HG02678 (cell line): ENCODE measurements around the gene SNTG2.
A peak's percentile ranks its signal among the peaks of the same experiment; 100 is the strongest.

Source experiments
- ATAC-seq: cut with Tn5 transposase; IDR thresholded peaks from one replicate; pipeline ENCODE4 v1.9.1; 2021; ENCODE audit warnings: mild to moderate bottlenecking, moderate library complexity; ENCODE audit not compliant: unreplicated experiment

Gene SNTG2

DNA sequence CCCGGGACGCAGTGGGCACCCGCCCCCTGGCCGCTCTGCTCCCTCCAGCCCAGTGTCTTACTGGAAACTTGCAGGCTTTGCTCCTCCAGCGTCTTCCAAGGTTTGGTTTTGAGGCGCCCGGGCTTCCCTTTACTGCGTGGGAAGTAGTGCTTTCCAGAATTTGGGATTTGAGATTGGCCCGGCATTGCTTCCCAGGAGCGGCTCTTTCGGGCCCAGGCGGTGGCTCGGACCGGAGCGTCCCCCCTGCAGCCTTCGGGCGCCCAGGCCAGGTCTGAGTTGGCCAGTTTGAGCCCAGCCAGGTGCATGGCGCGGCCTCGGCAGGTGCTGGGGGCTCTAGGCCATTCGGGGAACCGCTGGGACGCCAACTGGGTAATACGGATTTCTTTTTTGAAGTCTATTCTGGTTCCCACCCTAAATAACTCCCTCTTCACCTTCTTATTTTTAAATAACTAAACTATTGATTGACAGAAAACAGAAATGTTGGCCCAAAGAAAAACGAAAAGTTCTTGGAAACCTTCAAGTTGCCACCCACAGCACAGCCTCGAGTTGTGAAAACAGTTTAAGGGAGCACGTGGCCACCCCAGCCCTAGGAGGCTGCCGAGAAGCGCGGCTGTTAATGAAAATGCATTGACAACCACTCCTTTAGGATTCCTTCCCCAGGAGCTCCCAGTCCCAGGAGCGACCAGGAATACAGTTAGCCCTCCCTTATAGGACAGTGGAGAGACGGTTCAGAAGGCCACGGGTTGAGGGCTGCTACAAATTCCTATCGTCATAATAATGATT lies 766 bp downstream of the SNTG2 start:
- ATAC-seq: no peak

DNA sequence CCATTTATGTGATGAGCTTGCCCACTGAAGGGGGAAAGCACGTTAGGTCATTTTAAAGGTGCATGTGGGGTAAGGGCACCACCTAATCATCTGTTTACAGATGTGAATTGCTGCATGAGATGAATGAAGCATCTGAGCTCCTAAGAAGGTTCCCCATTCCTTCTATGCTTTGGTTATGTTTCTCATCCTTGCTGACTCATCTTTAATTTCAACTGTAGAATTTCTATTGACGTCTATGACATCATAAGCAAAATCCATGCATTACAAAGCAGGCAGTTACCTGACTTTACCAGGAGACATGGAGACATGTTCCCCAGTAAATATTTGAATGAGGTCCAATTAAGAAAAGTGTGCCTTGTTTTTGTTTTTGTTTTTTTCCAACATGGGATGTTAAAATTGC lies 2.8 kb downstream of the SNTG2 start:
- no peak for ATAC-seq

DNA sequence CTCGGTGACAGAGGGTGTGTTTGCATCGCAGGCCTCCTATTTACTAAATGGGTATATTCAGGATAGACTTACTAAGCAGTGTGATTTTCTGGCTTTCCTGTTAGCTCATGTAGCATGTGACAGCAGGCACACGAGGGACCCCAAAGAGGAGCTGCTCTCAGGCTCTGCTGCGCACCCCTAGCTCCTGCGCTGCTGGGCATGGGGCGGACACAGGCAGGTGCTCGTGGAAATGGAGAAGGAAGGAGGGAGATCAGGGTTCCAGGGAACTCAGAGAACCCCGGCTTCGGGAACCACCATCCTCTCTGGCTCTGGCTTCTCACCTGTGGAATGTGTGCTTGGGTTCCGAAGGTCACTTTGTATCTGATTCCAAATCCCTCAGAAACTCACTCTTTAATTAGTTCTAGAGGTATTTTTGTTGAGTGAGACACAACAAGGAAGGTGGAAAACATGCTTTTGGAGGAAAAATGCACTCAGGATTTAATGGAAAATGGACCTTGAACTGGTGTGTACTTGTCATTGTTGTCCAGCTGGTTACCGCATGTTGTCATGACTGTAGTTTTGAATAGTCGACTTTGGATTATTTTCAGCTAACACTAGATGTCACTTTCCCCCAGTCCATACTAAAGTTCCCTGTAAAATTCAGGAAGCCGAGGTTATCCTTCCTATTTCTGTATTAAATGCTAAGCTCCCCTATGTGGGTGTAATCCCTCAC lies 3.5 kb downstream of the SNTG2 start:
- no peak for ATAC-seq

DNA sequence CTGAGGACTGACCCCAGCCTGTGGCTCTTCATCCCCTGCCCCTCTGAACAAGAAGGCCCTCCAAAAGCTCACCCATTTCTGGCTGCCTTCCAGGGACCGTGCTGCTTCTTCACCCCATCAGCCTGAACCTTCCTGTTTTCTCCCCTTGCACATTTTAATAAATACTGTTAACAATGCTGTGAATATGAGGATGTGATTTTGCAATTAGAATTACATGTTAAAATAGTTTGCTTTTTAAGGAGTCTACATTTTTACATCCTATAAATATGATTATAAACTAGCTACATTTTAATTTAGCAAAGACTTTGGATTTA lies 4.0 kb downstream of the SNTG2 start:
- no peak for ATAC-seq

DNA sequence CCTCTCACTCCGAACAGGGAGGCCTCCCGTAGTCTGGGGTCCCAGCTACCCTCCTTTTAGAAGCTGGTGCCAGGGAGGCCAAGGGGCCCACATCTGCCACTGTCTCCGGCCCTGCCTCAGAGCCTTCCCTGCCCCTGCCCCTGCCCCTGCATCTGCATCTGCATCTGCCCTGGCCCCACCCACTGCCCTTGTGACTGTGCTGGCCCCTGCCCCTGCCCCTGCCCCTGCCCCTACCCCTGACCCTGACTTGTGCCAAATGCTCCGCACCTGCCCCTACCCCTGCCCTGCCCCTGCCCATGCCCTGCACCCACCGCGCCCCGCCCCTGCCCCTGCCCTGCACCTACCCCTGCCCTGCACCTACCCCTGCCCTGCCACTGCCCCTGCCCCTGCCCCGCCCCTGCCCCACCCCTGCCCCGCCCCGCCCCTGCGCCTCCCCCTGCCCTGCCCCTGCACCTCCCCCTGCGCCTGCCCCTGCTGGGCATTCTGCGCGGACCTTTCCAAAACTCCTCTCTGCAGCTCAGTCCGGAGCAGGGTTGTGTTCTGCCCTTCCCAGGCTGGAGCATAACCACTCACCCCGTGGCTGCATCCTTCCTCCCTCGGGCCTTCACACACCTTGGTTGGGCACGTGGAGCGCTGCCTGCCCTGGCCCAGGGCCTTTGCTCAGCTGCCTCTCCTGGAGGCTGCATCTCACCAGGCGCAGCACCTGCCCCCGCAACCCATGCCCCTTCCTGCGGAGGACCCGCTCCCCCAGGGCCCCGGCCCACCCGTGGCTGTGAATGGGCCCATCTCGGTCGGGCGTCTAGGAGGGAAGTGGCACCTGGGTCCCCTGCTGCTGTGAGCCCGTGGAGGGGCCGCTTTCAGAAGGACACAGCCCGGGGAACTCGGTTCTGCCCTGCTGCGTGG lies 5.4 kb downstream of the SNTG2 start:
- ATAC-seq: no peak

DNA sequence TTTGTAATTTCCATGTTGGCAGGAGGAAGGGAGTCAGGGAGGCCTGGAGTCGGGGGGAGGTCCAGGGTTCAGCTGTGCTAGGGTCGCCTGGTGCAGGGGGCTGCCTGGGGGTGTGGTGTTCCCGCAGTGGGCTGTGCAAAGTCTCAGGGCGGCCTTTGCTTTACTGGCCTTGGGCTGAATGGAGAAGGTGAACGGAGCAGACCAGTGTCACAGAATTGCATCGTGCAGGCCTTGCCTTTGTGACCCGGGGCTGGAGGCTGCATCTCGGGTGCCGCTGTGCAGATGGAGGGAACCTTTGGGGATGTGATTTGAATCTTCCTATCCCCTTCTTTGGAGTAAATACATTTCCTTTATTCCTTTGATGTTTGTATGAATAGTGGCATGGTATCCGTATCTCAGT lies 8.8 kb downstream of the SNTG2 start:
- no peak for ATAC-seq

DNA sequence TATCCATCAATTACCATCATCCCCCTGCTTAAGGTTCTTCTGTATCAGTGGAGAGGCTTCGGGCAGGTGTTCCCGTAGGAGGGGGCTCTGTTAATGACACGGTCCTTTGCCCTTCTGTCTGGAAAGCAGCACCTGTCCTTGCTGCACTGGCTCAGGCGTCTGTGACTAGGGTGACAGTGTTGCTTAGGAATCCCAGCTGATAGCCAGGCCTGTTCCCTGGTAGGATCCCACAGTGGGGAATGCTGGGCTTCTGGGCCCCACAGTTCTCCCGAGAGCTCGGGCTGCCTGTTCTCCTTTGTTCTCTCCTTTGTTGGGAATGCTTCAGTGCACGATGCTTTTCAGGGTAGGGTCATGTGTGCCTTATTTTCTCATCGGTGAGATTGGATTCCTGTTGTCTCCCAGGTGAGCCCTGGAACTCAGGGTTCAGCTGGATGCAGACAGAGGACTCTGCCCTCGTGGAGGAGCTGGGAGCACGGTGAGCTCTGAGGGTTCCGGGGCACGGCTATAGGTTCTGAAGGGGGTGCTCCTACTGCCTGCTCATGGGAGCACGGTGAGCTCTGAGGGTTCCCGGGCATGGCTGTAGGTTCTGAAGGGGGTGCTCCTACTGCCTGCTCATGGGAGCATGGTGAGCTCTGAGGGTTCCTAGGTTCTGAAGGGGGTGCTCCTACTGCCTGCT lies 9.6 kb downstream of the SNTG2 start:
- ATAC-seq: no peak

DNA sequence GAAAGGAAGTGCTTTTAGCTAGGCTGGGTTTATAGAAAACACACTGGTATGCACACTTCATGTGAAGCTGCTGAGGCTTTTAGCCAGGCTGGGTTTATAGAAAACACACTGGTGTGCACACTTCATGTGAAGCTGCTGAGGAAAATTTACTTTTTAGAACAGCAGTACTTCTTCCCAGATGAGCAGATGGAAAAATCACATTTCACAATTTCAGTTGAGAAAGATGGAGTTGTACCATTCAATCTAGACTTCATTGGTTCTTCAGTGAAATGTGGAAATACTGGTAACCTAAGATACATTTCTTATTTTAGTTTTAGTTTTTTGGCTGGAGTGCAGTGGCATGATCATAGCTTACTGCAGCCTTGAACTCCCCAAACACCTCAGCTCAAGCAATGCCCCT lies 11.1 kb downstream of the SNTG2 start:
- no peak for ATAC-seq

DNA sequence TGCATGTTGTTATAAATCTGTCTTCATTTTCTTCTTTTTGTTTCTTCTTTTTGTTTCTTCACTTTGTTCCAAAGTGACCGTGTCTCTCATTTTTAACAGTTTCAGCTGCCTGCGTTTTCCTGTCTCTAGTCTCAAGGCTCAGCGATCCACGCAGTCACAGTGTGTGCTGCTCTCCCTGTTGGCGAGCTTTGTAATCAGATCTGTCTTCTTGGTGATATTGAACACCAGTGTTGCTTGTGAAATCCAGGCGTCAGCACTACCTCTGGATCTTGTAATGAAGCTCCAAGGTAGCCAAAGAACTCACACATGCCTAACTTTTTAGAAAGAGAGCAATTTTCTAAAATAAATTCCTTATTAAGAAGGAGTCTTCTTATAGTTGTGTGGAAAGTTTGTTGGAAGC lies 13.2 kb downstream of the SNTG2 start:
- no peak for ATAC-seq

DNA sequence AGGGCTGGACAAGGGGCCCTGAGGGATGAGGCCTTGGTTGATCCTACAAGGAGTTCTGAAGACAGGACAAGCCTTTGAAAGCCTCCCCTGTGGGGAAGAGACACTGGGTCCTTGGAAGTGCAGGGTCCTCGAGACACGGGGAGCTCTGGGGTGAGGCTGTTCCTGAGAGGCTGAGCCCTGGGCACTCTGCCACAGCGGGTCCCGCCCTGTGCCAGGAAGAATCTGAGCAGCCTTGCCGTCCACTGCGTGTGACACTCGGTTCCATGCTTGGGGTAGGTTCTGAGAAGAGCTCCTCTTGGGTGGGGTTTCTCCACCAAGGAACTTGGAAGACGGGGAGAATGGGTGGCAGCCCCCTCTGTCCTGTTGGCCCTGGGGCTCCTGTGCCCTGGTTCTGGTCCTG lies 13.9 kb downstream of the SNTG2 start:
- ATAC-seq: no peak

DNA sequence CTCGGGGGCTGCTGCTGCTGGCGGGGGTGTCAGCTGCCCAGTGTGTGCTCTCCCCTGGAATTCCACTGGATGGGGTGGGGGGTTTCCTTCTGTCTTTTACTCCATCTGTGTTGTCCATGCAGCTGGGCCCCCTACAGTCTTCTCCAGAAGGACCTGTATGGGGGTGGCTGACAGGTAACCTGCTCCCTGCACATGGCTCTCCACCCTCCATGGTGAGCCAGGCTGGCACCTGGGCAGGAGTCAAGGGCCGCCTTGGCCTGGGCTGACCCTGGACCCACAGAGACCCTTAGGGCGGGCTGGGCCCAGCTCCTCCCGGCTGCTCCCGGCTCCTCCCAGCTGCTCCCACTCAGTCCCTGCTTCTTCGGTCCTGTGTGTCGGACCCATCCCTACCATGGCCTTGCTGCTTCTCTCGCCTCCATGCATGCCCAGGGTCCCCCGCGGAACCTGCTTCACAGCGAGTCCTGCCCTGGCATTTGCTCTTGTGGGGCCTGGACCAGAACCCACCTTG lies 15.0 kb downstream of the SNTG2 start:
- no peak for ATAC-seq

DNA sequence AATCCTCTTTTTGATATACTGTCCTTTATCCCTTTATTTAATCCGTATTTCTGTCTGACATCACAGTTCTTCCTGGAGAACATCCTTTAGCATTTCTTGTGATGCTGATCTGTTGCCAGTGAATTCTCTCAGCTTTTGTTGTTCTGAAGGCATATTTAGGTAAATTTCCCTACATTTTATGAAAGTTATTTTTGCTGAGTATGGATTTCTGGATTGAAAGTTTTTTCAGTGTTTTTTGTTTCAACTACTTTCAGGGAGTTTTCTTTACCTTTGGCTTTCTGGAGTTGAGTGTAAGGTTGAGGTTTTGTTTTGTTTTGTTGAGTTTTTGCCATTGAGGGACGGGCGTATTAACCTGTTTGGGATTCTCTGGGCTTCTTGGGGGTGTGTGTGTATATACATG lies 22.5 kb downstream of the SNTG2 start:
- ATAC-seq: no peak

DNA sequence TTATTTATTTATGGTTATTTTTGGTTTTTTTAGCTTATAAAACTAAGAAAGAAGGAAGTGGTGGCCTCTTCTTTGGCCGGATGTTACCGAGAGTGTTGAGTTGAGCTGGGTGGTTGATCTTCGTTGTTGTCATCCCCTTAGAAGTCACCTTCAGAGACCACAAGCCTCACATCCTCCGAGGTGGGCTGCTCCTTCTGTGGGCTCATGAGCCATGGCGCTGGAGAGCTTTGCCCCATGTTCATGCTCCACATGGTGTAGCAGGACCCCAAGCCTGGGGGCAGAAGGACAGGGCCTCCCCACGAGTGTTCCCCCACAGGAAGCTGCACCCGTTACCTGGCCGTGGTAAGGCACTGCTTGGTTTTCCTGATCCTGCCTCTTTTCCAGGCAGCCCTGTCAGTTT lies 23.4 kb downstream of the SNTG2 start:
- ATAC-seq: peak; percentile 89

DNA sequence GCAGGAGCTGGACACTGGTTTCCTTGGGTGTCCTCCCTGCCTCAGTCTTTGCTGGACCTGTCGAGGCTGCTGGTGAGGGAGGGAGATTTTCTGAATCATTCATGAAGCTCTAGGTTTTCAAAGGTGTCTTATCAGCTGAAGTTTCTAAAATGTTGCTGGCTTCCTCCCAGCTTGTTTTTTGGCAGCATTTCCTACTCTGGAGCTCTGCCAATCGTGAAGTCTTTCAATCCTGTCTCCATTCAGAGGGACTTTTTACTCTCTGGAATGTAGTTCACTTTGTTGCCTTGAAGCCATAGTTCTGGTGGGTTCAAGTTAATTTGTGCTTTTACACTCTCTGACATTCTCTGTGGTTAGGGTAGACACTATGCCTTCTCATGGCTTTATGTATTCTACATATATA lies 23.9 kb downstream of the SNTG2 start:
- peak; percentile 16 for ATAC-seq

DNA sequence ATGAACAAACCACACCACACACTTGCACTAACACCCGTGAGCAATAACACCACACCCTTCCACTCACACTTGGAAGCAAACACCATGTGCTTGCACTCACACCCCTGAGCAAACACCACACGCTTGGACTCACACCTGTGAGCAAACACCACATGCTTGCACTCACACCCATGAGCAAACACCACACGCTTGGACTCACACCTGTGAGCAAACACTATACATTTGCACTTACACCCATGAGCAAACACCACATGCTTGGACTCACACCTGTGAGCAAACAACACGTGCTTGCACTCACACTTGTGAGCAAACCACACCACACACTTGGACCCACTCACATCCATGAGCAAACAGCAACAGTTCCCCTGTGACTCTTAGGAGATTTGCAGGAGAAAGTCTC lies 24.4 kb downstream of the SNTG2 start:
- ATAC-seq: no peak

DNA sequence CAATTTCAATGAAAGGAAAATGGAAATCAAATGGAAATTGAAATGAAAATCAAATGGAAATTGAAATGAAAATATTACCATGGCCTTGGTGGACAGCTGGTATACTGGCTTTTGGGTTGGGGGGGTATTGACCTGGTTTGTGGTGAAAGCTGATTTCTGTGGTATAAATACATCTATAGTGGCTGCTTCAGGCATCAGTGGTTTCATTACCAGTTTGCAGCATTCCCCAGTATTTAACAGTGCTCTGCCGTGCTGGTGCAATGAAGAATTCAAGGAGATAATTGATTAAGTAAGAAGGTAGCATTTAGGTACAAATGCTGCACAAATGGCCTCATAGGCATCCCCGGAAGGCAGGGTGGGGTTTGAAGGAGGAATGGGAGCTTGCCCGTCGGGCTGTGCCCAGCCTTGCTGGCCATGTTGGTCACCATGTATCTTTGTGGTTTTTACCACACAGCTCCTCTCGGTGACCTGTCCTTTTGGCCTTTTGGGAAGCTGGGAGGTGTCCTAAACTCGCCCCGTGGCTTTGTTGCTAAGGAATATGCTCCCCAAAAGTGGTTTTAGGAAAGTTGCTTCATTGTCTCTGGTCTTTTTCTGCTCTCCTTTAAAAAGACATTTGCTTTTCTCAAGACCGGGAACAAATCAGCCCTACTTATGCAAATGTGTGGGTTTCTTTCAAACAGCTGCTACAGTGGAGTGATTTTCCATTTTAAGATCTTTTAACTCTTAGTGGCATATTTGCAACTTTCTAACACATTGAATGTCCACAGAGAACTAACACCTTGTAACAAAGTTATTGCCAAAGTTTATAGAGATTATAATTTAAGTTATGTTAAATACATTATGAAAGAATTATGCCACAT lies 28.6 kb downstream of the SNTG2 start:
- peak; percentile 74 for ATAC-seq

DNA sequence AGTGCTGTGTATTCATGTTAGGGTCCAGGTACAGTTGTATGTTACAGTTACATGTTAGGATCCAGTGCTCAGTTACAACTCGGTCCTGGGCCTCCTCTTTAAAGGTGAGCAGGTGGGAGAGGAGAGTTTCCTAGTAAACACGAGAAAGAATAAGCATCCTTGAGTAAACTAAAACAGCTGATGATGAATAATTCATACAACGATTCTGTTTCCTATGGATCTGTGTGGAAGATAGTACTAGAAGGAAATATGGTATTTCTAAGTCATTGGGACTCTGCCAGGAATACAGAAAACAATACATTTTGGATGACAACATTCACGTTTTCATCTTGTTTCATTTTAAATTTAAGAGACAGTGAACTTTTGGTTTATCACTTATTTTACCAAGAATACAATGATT lies 29.5 kb downstream of the SNTG2 start:
- ATAC-seq: no peak

DNA sequence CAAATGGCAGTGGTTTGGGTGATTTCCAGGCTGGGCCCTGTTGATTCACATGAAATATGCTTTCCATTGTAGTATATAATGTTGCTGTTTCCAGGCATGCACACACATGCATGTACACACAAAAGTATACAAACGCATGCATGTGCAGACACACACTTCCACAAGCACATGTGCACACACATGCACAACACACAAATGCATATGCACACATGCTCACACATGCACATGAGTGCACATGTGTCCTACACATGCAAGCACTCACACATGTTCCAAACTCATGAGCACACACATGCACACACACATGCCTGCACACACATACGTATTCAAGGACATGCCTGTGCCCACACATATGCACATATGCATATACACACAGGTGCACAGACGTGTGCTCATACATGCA lies 30.6 kb downstream of the SNTG2 start:
- no peak for ATAC-seq

DNA sequence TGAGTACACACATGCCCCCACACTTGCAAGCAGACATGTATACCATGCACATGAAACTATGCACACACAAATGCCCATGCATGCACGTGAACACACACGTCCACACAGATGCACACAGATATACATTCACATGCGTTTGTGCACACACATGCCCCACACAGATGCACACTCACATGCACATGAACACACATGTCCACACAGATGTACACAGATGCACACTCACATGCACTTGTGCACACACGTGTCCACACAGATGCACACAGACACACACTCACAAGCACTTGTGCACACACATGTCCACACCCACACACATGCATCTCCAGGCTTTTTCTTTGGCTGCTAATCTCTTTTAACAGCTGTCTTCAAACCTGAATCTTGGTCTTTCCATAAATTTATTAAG lies 31.1 kb downstream of the SNTG2 start:
- ATAC-seq: no peak

DNA sequence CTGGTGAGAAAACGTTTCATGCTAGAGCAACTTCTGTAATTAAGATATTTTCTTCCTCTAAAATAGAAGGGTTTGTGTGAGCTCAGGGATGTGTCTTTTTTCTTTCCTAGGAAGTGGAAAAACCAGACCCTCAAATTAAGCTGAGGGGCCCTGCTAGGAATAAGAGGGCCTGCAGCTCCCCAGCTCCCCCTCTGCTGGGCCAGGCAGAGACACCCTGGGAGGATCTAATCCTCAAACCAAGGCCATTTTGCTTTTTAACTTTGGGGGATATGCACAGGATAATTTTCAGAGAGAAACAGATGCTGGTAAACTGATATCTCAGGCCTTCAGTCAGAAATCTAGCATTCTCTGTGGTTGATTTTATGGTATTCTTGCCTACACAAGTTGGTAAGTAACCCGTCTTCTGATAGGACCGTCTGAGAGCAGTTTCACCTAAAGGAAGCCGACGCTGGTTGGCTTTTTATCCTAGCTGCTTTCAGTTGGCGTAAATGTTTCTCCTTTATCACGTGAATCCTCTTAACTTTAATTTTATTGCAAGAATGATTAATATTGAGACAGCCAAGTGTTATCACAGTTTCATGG lies 34.8 kb downstream of the SNTG2 start:
- ATAC-seq: no peak
